ENCODE results near the gene CLDN1.
"Not testable (repeated sequence)": the region's sequence is repeated elsewhere in the genome, so short reads cannot be mapped to it uniquely, and the experiment has no call there.

CLDN1 gene

GRCh38 chr3:190289989-190290388 lies 32.3 kb downstream of the CLDN1 start:
- DNase-seq, result no peak

GRCh38 chr3:190288836-190289235 lies 33.4 kb downstream of the CLDN1 start:
- no peak for DNase-seq

GRCh38 chr3:190286014-190286413 lies 36.2 kb downstream of the CLDN1 start:
- DNase-seq, result no peak

- DNase-seq, result no peak
Observed at GRCh38 chr3:190281308-190282051, 40.8 kb downstream of the CLDN1 start.

GRCh38 chr3:190279690-190280089 lies 42.6 kb downstream of the CLDN1 start:
- DNase-seq, result no peak

GRCh38 chr3:190272747-190273146 lies 49.5 kb downstream of the CLDN1 start:
- no peak for DNase-seq

GRCh38 chr3:190269101-190269500 lies 53.1 kb downstream of the CLDN1 start:
- no peak for DNase-seq

GRCh38 chr3:190267464-190267863 lies 54.8 kb downstream of the CLDN1 start:
- DNase-seq, result not testable (repeated sequence)

GRCh38 chr3:190266913-190267290 lies 55.3 kb downstream of the CLDN1 start:
- no peak for DNase-seq

GRCh38 chr3:190266265-190266912 lies 55.9 kb downstream of the CLDN1 start:
- DNase-seq, result no peak

- no peak for DNase-seq
Observed at GRCh38 chr3:190265796-190266195, 56.5 kb downstream of the CLDN1 start.

- no peak for DNase-seq
Observed at GRCh38 chr3:190265126-190265525, 57.1 kb downstream of the CLDN1 start.

GRCh38 chr3:190261740-190262139 lies 60.5 kb downstream of the CLDN1 start:
- no peak for DNase-seq

- no peak for DNase-seq
Observed at GRCh38 chr3:190261015-190261414, 61.2 kb downstream of the CLDN1 start.

GRCh38 chr3:190260301-190260700 lies 61.9 kb downstream of the CLDN1 start:
- DNase-seq, result no peak

- no peak for DNase-seq
Observed at GRCh38 chr3:190258634-190259033, 63.6 kb downstream of the CLDN1 start.

All from activated gamma-delta T cell (primary cell).